Esophagus muscularis mucosa (tissue), 4 donors: Measurements from ENCODE around the gene EMID1. TPM values are rescaled to one million over a fixed set of nuclear protein-coding genes. Genes with fewer than 3 reads are reported as not detected.

Experiments used
- DNase-seq: peaks from one replicate; pipeline ENCODE4 v3.0.0-alpha.2; 2017; ENCODE audit errors: extremely low spot score
- H3K27ac ChIP-seq, 4 donors: fragments of 200-600 bp; sonication (generic); replicated peaks in 1 of 4; 1 replicate in 3 of 4; 2 replicates in 1 of 4; pipeline ENCODE4 v1.5.1; 2016 to 2019; ENCODE audit warnings: mild to moderate bottlenecking in 1 of 4
- H3K27me3 ChIP-seq, 4 donors: fragments of 200-600 bp; sonication (generic); one replicate each; pipeline versions ENCODE4 v1.5.1 to v1.6.0; 2016 to 2019
- H3K36me3 ChIP-seq, 4 donors: fragments of 200-600 bp; sonication (generic); one replicate each; pipeline ENCODE4 v1.5.1; 2016 to 2019
- H3K4me1 ChIP-seq, 4 donors: fragments of 200-600 bp; sonication (generic); one replicate each; pipeline ENCODE4 v1.5.1; 2016 to 2019
- H3K4me3 ChIP-seq, 4 donors: fragments of 200-600 bp; sonication (generic); 1 replicate in 2 of 4; 2 replicates in 2 of 4; pipeline ENCODE4 v1.5.1; 2016 to 2019; ENCODE audit warnings: mild to moderate bottlenecking in 4 of 4, moderate library complexity in 1 of 4
- H3K9me3 ChIP-seq, 4 donors: fragments of 200-600 bp; sonication (generic); 1 replicate in 3 of 4; 2 replicates in 1 of 4; pipeline ENCODE4 v1.5.1; 2016 to 2019
- EP300 ChIP-seq: sonication (generic); formaldehyde crosslinking; IDR thresholded peaks from one replicate; pipeline ENCODE4 v1.6.1; 2017; ENCODE audit warnings: antibody characterized with exemption
- POLR2A ChIP-seq: fragments of 450-650 bp; IDR thresholded peaks from one replicate; pipeline ENCODE4 v1.6.1; 2017; ENCODE audit warnings: antibody characterized with exemption, moderate library complexity, mild to moderate bottlenecking, low read depth
- POLR2AphosphoS5 ChIP-seq, 2 donors: sonication (generic); formaldehyde crosslinking; IDR thresholded peaks; one replicate each; pipeline ENCODE4 v1.6.1; 2017; ENCODE audit warnings: antibody characterized with exemption in 2 of 2
- whole genome bisulfite sequencing: methylation state at CpG from one replicate; pipeline ENCODE4 v1.1.5; 2018; 5-methylcytosine and 5-hydroxymethylcytosine counted together
- intact Hi-C: fragments of 100-400 bp; cut with DNase I; formaldehyde crosslinking; loops from one replicate; pipeline ENCODE4 v1.15.1; 2023
- total RNA-seq, 4 donors: library from RNA; depleted of rRNA; stranded (reverse); fragments of >200 nt; gene quantifications; one replicate each; pipeline versions ENCODE4 v1.1.0 to v1.2.1, GENCODE V29; 2016
- TF ChIP-seq, protein P1 (sequence below), 3 experiments: fragments of 200-600 bp in 2 of 3; fragments of 450-650 bp in 1 of 3; sonication (generic) in 2 of 3; IDR thresholded peaks; one replicate each; pipeline ENCODE4 v1.5.1; 2017 to 2019; ENCODE audit warnings: antibody characterized with exemption in 3 of 3, mild to moderate bottlenecking in 2 of 3, moderate library complexity in 1 of 3

The EMID1 gene
- total RNA-seq, 4 donors from 2014 or later, result 0.65 to 4.0 (median 0.93) TPM

DNA sequence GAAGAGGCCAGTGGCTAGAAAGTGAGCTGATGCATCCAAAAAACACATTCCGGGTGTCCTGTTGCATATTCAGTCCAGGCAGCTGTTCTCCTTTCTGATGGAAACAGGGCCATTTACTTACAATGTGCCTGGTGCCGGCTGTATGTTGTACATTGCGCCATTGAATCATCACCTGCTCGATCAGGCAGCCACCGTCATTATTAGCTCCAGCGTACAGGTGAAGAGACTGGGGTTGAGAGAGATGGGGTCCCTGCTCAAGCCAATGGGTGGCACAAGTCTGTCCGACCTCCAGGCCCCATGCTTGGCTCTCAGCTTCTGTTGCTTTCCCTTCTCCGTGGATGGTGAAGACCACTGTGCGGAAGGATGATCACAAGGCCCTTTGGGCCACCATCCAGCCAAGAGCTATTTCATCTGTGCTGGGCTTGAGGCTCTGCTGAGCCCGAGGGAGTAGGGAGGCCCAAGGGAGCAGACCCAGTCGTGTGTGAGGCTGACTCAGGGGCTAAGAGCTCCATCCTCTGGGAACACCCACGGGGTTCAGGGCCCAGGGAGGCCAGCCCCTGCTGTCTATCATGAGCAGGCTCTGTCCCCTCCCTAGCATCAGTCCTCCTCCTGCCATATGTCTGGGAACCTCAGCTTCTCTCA is 20.7 kb upstream of the EMID1 start:
- H3K4me1 ChIP-seq, result no peaks in the 10 kb centered on the region
- no peak for DNase-seq
- H3K36me3 ChIP-seq, result no peaks in the 10 kb centered on the region
- H3K9me3 ChIP-seq, result peaks cover 0 to 4% (median 2%) of the 10 kb centered on the region in 4 donors
- H3K4me3 ChIP-seq, result no peak overlapping the region
- no peak overlapping the region for H3K27ac ChIP-seq
- intact Hi-C loops, result no loop called here
- H3K27me3 ChIP-seq, result no peaks in the 10 kb centered on the region
- TF ChIP-seq POLR2AphosphoS5 (IDR thresholded peaks at IDR 0.05) (no peak), POLR2A (no peak), EP300 (no peak)
- TF ChIP-seq, protein P1, sequence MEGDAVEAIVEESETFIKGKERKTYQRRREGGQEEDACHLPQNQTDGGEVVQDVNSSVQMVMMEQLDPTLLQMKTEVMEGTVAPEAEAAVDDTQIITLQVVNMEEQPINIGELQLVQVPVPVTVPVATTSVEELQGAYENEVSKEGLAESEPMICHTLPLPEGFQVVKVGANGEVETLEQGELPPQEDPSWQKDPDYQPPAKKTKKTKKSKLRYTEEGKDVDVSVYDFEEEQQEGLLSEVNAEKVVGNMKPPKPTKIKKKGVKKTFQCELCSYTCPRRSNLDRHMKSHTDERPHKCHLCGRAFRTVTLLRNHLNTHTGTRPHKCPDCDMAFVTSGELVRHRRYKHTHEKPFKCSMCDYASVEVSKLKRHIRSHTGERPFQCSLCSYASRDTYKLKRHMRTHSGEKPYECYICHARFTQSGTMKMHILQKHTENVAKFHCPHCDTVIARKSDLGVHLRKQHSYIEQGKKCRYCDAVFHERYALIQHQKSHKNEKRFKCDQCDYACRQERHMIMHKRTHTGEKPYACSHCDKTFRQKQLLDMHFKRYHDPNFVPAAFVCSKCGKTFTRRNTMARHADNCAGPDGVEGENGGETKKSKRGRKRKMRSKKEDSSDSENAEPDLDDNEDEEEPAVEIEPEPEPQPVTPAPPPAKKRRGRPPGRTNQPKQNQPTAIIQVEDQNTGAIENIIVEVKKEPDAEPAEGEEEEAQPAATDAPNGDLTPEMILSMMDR (IDR thresholded peaks at IDR 0.05), result no peak
- WGBS, result 76% methylated on average over 2 of the region's 12 CpGs

DNA sequence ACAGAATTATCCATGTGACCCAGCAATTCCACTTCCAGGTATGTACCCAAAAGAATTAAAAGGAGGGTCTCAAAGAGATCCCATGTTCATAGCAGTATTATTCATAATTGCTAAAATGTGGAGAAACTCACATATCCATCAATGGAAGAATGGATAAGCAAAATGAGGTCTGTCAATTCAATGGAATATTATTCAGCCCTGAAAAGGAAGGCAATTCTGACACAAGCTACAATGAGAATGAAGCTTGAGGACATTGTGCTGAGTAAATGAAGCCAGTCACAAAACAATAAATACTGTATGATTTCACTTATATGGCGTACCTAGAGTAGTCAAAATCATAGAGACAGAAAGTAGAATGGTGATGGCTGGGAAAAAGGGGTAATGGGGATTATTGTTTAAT is 19.4 kb upstream of the EMID1 start:
- Histone ChIP-seq H3K4me1 (no peaks in the 10 kb centered on the region), H3K27ac (no peak overlapping the region), H3K27me3 (no peaks in the 10 kb centered on the region), H3K4me3 (no peak overlapping the region), H3K36me3 (no peaks in the 10 kb centered on the region), H3K9me3 (no peaks in the 10 kb centered on the region)
- intact Hi-C loops, result no loop called here
- DNase-seq, result no peak
- 100% methylated on average over 1 of the region's 1 CpG for WGBS
- TF ChIP-seq POLR2A (no peak), POLR2AphosphoS5 (IDR thresholded peaks at IDR 0.05) (no peak), EP300 (no peak)

DNA sequence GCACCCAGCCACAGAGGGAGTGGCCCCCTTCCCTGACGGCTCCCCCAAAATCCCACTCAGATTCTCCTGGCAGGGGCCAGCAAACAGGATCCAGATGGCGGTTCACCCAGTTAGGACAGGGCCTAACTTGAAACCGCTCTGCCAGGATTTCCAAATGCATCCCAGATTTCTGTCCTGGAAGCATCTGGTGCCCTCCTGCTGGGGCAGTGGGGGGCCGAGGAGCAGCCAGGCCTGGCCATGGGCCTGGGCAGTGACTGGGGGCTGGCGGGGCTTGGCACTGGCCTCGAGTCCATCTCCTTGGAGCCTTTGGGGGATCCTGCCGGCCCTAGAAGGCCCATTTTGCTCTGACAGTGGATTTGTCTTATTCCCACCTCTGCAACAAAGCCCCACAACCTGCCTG is 17.9 kb upstream of the EMID1 start:
- Histone ChIP-seq H3K4me1 (no peaks in the 10 kb centered on the region), H3K27me3 (no peaks in the 10 kb centered on the region), H3K9me3 (no peaks in the 10 kb centered on the region), H3K36me3 (no peaks in the 10 kb centered on the region), H3K27ac (no peak overlapping the region), H3K4me3 (no peak overlapping the region)
- DNase-seq, result no peak
- no peak for TF ChIP-seq EP300
- WGBS, result 73% methylated on average over 5 of the region's 7 CpGs
- intact Hi-C loops, result no loop called here

DNA sequence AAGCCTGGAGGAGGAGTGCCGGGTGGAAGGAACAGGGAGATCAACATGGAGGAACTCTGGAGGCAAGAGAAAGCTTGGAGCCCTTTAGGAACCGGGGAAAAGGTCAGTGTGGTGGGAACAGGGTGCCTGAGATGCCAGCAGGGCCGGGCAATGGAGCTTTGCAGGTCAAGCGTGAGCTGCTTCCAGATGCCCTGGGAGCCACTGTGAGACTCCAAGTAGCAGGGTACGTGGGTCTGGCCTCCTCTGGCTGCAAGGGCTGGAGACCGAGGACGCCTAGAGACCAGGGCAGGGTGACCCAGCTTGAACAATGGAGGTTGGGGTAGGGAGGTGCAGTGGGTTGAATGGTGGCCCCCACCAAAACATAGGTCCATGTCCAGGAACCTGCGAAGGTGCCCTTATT is 15.6 kb upstream of the EMID1 start:
- H3K4me1 ChIP-seq, result no peaks in the 10 kb centered on the region
- intact Hi-C loops, result no loop called here
- WGBS, result 95% methylated on average over 8 of the region's 8 CpGs
- DNase-seq, result no peak
- H3K27ac ChIP-seq, result no peak overlapping the region
- no peaks in the 10 kb centered on the region for H3K36me3 ChIP-seq
- H3K27me3 ChIP-seq, result no peaks in the 10 kb centered on the region
- no peaks in the 10 kb centered on the region for H3K9me3 ChIP-seq
- TF ChIP-seq, protein P1 (IDR thresholded peaks at IDR 0.05), result no peak
- TF ChIP-seq POLR2AphosphoS5 (IDR thresholded peaks at IDR 0.05) (no peak), POLR2A (no peak), EP300 (no peak)
- H3K4me3 ChIP-seq, result no peak overlapping the region

DNA sequence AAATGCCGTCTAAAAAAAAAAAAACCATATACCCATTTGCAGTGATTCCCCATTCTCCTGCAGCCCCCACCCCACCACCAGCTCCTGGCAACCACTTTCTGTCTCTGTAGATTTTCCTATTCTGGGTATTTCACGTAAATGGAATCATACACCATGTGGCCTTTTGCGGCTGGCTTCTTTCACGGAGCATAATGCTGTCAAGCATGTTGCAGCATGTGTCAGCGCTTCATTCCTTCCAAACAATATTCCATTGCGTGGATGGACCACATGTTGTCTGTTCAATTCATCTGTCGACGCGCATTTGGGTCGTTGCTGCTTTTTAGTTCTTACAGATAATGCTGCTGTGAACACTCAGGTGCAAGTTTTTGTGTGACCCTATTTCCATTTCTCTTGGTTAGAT is 14.8 kb upstream of the EMID1 start:
- Histone ChIP-seq H3K9me3 (no peaks in the 10 kb centered on the region), H3K36me3 (no peaks in the 10 kb centered on the region), H3K27me3 (no peaks in the 10 kb centered on the region), H3K27ac (no peak overlapping the region), H3K4me3 (no peak overlapping the region), H3K4me1 (no peaks in the 10 kb centered on the region)
- intact Hi-C loops, result no loop called here
- no peak for DNase-seq
- TF ChIP-seq POLR2AphosphoS5 (IDR thresholded peaks at IDR 0.05) (no peak), EP300 (no peak), POLR2A (no peak)
- TF ChIP-seq, protein P1 (IDR thresholded peaks at IDR 0.05), result no peak
- WGBS, result 77% methylated on average over 10 of the region's 10 CpGs

DNA sequence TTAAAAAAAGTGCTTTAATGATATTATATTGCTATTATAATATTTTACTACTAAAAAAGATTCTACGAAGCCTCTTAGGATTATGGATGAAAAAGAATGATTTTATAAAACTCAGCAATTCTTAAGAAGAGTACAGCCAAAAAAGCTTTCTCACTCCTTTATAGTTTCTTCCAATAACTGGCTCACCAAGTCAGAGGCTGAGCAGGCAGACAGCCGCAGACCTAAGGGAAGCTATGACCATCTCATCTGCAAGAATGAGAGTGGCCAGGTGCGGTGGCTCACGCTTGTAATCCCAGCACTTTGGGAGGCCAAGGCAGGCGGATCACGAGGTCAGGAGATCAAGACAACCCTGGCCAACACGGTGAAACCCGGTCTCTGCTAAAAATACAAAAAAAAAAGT is 12.7 kb upstream of the EMID1 start:
- intact Hi-C loops, result no loop called here
- TF ChIP-seq, protein P1 (IDR thresholded peaks at IDR 0.05), result no peak
- TF ChIP-seq POLR2AphosphoS5 (IDR thresholded peaks at IDR 0.05) (no peak), POLR2A (no peak), EP300 (no peak)
- H3K27me3 ChIP-seq, result no peaks in the 10 kb centered on the region
- H3K4me1 ChIP-seq, result no peaks in the 10 kb centered on the region
- 81% methylated on average over 8 of the region's 8 CpGs for WGBS
- DNase-seq, result no peak
- no peaks in the 10 kb centered on the region for H3K36me3 ChIP-seq
- no peak overlapping the region for H3K4me3 ChIP-seq
- H3K9me3 ChIP-seq, result no peaks in the 10 kb centered on the region
- no peak overlapping the region for H3K27ac ChIP-seq
